ENCODE measurements around the gene SULF2.

Gene SULF2

GRCh38 chr20:47762699-47763268, 22.5 kb downstream of the SULF2 start:
- no peak for DNase-seq (ENCODE audit: low read depth in 2 of 2)

DNA sequence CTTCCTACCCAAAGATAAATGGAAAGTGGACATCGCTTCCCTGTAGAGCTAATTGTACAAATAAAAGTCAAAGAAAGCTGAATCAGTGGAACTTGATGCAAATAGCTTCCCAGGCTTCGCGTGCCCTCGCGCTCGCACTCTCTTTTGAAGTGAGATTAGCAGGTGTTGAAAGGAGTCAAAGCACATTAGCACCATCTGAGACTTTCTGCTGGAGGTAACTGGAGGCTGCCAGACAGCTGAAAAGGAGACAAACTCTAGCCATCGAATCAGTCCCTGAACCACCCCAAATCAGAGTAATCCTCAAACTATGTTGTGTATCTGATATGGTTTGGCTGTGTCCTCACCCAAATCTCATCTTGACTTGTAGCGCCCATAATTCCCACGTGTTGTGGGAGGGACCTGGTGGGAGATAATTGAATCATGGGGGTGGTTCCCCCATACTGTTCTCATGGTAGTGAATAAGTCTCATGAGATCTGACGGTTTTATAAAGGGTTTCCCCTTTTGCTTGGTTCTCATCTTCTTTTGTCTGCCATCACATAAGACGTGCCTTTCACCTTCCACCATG, 23.7 kb downstream of the SULF2 start:
- no peak for DNase-seq (ENCODE audit: low read depth in 2 of 2)

DNA sequence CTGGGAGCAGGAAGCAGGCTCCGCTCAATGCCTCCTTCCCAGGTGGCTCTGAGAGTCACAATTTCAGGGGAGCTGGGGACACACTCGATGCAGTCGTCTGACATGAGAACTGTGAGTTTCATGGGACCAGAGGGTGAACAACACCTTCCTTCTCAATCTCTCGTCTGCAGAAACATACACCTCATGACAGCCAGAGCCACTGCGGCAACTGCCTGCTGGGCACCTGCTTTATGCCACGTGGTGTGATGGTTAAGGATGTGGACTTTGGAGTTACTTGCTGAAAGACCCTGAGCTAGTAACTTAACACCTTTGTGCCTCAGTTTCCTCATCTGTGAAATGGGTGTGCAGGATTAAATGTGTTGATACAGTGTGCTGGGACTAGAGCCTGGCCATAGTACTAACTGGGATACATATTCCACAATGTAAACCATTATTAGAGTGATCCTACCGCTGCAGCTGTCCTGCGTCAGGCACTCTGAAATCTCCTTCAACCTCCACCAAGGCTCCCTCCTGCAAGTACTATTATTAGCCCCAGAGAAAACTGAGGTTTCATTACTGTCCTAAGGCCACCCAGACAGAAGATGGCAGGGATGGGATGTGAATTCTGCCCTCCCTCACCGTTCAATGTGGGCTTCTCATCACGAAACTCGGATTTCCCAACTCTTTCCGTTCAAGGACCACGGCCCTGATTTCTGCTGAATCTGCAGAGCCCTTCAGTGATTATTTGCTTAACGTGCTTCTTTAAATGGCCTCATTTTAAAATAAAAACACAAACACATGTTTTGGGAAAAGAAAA, 24.4 kb downstream of the SULF2 start:
- DNase-seq (ENCODE audit: low read depth in 2 of 2) = no peak

DNA sequence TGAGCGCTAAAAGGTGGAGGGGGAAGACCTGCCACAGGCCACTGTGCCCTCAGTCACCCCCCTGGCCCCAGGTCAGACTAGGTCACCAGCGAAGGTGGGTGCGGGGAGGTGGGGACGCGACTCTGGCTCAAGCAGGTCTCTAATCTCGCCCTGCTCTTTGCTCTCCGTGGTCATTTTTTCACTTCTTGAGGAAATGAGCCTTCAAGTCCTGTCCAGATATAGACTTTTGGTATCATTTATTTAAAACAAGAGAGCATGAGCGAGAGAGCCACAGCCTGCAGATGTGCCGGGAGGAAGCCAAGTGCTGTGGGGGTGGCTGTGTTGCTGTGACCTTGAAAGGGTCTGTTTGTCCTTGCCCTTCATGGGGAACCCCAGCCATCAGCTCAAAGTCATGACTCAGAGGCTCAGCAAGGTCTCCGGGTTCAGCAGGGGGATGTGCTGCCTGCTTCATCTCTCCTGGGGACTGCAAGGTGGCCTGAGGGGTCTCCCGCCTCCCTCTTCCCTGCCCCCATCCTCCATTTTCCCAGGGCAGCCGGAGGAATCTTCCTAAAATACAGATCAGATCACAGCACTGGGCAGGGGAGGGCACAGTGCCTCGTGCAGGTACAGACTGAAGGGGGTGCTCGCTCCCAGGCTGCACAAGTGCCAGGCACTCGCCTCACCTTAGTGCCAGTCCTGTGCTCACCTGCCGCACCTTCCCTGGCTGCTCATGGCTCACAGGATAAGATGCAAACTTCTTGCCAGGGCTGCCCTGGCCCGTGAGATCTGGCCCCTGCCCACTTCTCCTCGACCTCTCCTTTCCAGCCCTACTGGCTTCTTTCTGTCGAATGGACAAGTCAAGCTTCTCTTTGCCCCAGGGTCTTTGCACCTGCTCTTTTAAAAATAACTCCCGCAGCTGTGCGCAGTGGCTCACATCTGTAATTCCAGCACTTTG, 26.5 kb downstream of the SULF2 start:
- no peak for DNase-seq (ENCODE audit: low read depth in 2 of 2)

GRCh38 chr20:47757145-47758035, 27.9 kb downstream of the SULF2 start:
- DNase-seq (ENCODE audit: low read depth in 2 of 2) = no peak

DNA sequence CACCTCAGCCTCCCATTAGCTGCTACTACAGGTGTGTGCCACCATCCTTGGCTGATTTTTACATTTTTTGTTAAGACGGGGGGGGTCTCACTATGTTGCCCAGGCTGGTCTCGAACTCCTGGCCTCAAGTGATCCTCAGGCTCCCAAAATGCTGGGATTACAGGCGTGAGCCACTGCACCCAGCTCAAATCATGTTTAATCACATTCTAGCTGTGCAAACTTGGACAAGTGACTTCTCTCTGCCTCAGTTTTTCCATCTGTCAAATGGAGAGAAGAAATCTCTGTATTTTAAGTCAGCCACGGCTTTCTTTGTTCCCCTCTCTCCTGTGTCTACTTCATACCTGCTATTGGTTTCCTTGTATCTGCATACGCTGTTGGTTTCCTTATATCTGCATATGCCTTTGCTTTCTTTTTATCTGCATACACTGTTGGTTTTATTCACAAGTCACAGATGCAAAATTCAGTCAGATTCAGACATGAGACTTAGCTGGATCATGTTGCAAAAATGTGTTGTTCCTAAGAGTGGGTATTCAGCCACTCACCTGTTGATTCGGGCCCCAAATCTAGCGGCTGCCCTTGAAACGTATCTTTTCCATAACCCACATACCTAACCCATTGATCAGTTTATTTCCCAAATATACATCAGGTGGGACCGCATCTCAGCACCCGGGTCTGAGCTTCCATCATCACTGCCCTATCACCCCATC, 30.2 kb downstream of the SULF2 start:
- no peak for DNase-seq (ENCODE audit: low read depth in 2 of 2)

DNA sequence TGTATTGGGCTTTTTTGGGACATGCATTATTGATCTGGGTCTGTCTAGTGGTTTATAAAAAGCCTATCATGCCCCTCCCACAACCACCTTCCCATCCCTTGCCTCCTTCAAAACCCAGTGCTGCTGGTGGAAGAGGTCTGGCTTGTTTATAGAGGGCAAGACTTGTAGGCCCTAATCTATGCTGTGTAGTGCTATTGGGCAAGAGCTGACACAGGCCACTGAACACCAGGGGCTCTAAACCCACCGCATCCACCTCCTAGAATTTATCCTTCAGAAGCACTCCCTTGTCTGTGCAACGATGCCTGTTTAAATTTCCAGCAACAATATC, 30.9 kb downstream of the SULF2 start:
- no peak for DNase-seq (ENCODE audit: low read depth in 2 of 2)

DNA sequence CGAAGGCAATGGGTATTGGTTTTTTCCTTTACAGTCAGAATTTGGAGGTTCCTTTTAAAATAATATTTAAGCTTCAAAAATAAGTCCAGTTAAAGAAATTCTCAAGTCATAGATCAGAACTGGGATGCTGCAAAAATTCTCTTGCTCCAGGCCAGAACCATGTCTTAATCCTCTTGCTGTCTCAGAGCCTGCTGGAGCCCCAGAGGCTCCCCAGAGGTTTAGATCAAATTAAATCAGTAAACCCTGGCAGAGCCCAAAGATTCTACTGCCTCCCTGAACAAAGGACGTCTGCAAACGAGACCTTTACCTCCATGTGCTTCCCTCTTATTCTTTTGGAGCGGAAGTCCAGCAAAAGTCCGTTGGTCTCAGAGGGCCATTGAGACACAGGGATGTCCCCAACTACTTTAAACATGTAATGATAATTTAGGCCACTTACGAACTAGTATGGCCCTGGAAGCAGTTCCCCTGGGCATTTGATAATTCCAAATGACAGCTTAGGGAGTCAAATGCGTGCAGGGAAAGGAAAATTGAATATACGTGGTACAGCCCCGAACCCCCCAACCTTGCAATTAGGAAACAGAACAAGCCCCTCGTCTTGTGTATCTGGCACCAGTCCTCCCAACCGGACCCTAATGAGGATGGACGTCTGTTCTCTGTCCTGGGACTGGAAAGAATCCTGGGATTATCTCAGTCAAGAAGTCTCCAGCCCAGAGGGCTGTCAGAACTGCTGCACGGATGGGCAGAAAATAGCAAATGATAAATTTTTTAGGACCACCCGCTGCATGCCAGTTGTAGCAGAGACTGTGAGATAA, 31.5 kb downstream of the SULF2 start:
- DNase-seq (ENCODE audit: low read depth in 2 of 2) = no peak

DNA sequence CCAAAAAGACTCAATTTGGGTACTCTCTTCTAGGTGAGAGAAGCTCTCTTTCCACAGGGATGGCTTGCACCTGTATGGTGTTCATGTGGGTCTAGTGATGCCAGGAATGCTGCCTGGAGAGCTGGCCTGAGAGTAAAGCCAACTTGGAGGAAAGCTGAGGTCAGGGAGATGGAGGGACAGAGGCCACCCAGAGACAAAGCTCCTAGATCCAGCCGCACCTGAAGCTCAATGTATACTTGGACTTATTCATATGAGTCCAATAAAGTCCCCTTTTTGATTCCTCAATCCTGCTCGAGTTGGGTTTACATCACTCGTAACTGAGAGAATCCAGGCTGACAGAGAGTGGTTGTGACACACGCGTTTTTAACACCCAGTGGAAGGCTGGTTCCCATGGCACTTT, 33.8 kb downstream of the SULF2 start:
- no peak for DNase-seq (ENCODE audit: low read depth in 2 of 2)

- no peak for DNase-seq (ENCODE audit: low read depth in 2 of 2)
Measured at GRCh38 chr20:47749339-47749738, 35.9 kb downstream of the SULF2 start.

DNA sequence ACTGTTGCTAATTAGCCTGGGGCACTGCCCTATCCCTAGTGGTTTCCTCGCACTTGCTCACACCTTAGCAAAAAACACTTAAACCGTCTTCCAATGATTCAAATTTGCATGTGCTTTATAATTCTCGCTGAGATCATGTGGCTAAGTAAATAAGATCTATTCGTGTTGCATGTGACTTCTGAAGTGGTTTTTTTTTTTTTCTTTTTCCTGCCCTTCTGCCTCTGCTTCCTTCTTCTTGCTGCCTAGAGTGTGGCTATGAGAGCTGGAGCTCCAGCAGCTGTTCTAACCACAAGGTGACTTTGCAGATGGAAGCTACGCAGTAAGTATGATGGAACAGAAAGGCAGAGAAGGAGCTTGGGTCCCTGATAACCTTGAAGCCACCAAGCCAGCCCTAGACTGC, 36.5 kb downstream of the SULF2 start:
- no peak for DNase-seq (ENCODE audit: low read depth in 2 of 2)

GRCh38 chr20:47748069-47748468, 37.2 kb downstream of the SULF2 start:
- DNase-seq (ENCODE audit: low read depth in 2 of 2) = no peak

GRCh38 chr20:47747669-47748031, 37.6 kb downstream of the SULF2 start:
- DNase-seq (ENCODE audit: low read depth in 2 of 2) = no peak

GRCh38 chr20:47744803-47745202, 40.5 kb downstream of the SULF2 start:
- DNase-seq (ENCODE audit: low read depth in 2 of 2) = no peak

- DNase-seq (ENCODE audit: low read depth in 2 of 2) = no peak
Measured at GRCh38 chr20:47743671-47744070, 41.6 kb downstream of the SULF2 start.

DNA sequence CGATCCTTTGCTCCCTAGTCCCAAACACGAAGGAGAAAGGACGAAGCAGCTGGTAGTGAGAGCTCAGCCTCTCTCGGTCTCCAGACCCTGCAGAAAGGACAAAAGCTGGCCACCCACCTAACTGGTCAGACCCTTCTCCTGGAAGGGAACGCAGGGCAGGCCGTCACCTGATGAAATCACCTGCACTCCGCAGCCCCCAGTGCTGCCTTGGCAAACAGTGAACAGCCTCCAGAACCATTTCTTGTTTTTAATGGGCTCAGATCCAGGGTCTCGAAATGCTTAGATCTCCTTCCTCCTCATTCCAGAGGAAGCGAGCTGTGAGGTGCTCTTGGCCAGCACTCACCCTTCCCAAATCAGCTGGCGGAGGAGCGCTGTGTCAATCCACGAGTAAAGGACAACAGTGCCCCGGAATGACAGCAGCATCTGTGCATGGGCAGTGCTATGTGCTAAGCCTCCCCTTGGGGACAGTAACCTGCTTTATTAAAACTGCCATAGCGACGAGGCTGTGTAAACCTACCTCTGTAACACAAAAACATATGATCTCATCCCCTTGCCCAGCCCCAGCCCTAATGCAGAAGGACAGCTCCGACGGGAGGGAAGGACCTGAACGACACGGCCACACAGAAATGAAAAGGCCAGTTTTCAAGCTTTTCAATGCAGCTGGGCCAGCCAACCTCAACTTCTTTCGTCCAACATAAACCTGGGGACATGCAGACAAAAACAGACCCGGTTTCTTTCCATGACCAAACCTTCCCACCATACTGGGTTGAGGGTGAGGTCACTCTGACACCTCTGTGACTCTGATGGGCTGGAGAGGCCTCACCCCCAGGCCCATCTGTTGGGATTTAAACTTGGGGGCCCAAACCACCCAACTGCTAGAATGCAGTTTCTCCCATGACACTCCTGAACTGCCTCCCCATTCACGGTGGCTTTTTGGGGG, 43.3 kb downstream of the SULF2 start:
- DNase-seq (ENCODE audit: low read depth in 2 of 2) = no peak

GRCh38 chr20:47740862-47741184, 44.5 kb downstream of the SULF2 start:
- no peak for DNase-seq (ENCODE audit: low read depth in 2 of 2)

GRCh38 chr20:47740121-47740861, 45.0 kb downstream of the SULF2 start:
- DNase-seq (ENCODE audit: low read depth in 2 of 2) = no peak
